WTC11 (cell line): ENCODE measurements around the gene COX19. TPM values are rescaled to one million over a fixed set of nuclear protein-coding genes. Genes with fewer than 3 reads are reported as not detected.

Source experiments
- ATAC-seq: fragments of 200-7000 bp; cut with Tn5 transposase; 2 replicates; pipeline ENCODE4 v1.10.0; 2021; ENCODE audit warnings: mild to moderate bottlenecking, moderate library complexity
- CTCF ChIA-PET: fragments of 300-600 bp; sonication (Branson Sonifier 250); formaldehyde crosslinking; loops from one replicate; lab custom pipeline; 2021; ENCODE audit warnings: antibody characterized with exemption; lab: Charles Lee
- POLR2A ChIA-PET: fragments of 350-600 bp; sonication (Branson Sonifier 250); formaldehyde crosslinking; loops from one replicate; lab custom pipeline; 2021; ENCODE audit warnings: antibody characterized with exemption; lab: Charles Lee
- DNase-seq: peaks from one replicate; pipeline ENCODE4 v3.0.0; 2021; ENCODE audit warnings: low spot score
- H3K27ac Mint-ChIP-seq: 2 replicates; pipeline ENCODE4 v1.8.0; 2021; ENCODE audit warnings: mixed read lengths
- H3K27me3 Mint-ChIP-seq: 2 replicates; pipeline ENCODE4 v1.8.0; 2021; ENCODE audit warnings: low read depth, mild to moderate bottlenecking, moderate library complexity, mixed read lengths
- H3K36me3 Mint-ChIP-seq: 2 replicates; pipeline ENCODE4 v1.8.0; 2021; ENCODE audit warnings: mixed read lengths
- H3K4me1 Mint-ChIP-seq: 2 replicates; pipeline ENCODE4 v1.8.0; 2022; ENCODE audit warnings: mixed read lengths
- H3K4me3 Mint-ChIP-seq: 2 replicates; pipeline ENCODE4 v1.8.0; 2021; ENCODE audit warnings: mild to moderate bottlenecking, moderate library complexity, mixed read lengths
- H3K9me3 Mint-ChIP-seq: 2 replicates; pipeline ENCODE4 v1.8.0; 2021; ENCODE audit warnings: mixed read lengths
- EMX1 ChIP-seq: fragments of 250-450 bp; sonication (Bioruptor Pico); IDR thresholded peaks from 2 replicates; pipeline ENCODE4 v1.8.0; 2021; ENCODE audit warnings: mild to moderate bottlenecking
- ESRRA ChIP-seq: sonication (generic); formaldehyde crosslinking; IDR thresholded peaks from 2 replicates; pipeline ENCODE4 v1.8.1; 2022; ENCODE audit warnings: mild to moderate bottlenecking, missing genetic modification reagents, borderline replicate concordance
- FOXJ3 ChIP-seq: sonication (generic); formaldehyde crosslinking; IDR thresholded peaks from 2 replicates; pipeline ENCODE4 v1.9.0; 2021; ENCODE audit warnings: missing genetic modification reagents, mild to moderate bottlenecking, borderline replicate concordance
- FOXK1 ChIP-seq: sonication (generic); formaldehyde crosslinking; IDR thresholded peaks from 2 replicates; pipeline ENCODE4 v1.8.0; 2022; ENCODE audit warnings: mild to moderate bottlenecking, moderate library complexity, missing genetic modification reagents
- FOXP1 ChIP-seq: sonication (generic); formaldehyde crosslinking; IDR thresholded peaks from 2 replicates; pipeline ENCODE4 v1.8.0; 2022; ENCODE audit warnings: missing genetic modification reagents, mild to moderate bottlenecking, moderate library complexity, borderline replicate concordance
- IRF2 ChIP-seq: sonication (generic); formaldehyde crosslinking; IDR thresholded peaks from 2 replicates; pipeline ENCODE4 v1.8.0; 2022; ENCODE audit warnings: low read depth, missing genetic modification reagents, borderline replicate concordance
- JAZF1 ChIP-seq: fragments of 250-450 bp; sonication (Bioruptor Pico); IDR thresholded peaks from 2 replicates; pipeline ENCODE4 v1.9.0; 2021; ENCODE audit warnings: moderate library complexity, mild to moderate bottlenecking, inconsistent platforms
- NFE2L1 ChIP-seq: sonication (generic); formaldehyde crosslinking; IDR thresholded peaks from 2 replicates; pipeline ENCODE4 v1.8.1; 2023; ENCODE audit warnings: missing genetic modification reagents
- NR2C2 ChIP-seq: sonication (generic); formaldehyde crosslinking; IDR thresholded peaks from 2 replicates; pipeline ENCODE4 v1.8.0; 2022; ENCODE audit warnings: mild to moderate bottlenecking, missing genetic modification reagents
- NR3C1 ChIP-seq: sonication (generic); formaldehyde crosslinking; conservative IDR thresholded peaks from 2 replicates; pipeline ENCODE4 v1.8.1; 2023; ENCODE audit warnings: low read depth, mild to moderate bottlenecking, missing genetic modification reagents
- ZNF138 ChIP-seq: sonication (generic); formaldehyde crosslinking; conservative IDR thresholded peaks from 2 replicates; pipeline ENCODE4 v1.8.1; 2022; ENCODE audit warnings: mild to moderate bottlenecking, moderate library complexity, missing genetic modification reagents
- ZNF219 ChIP-seq: sonication (generic); formaldehyde crosslinking; IDR thresholded peaks from 2 replicates; pipeline ENCODE4 v1.8.0; 2023; ENCODE audit warnings: missing genetic modification reagents, mild to moderate bottlenecking, borderline replicate concordance
- ZNF232 ChIP-seq: sonication (generic); formaldehyde crosslinking; IDR thresholded peaks from 2 replicates; pipeline ENCODE4 v1.8.0; 2022; ENCODE audit warnings: mild to moderate bottlenecking, missing genetic modification reagents
- ZNF416 ChIP-seq: fragments of 250-450 bp; sonication (Bioruptor Pico); IDR thresholded peaks from 2 replicates; pipeline ENCODE4 v1.9.0; 2021; ENCODE audit warnings: mild to moderate bottlenecking, inconsistent platforms
- total RNA-seq: library from RNA; stranded (reverse); gene quantifications from 3 replicates; pipeline ENCODE4 v1.2.3, GENCODE V29; 2021
- TF ChIP-seq, protein P1 (sequence below): sonication (generic); formaldehyde crosslinking; IDR thresholded peaks from 2 replicates; pipeline ENCODE4 v1.8.1; 2023; ENCODE audit warnings: mild to moderate bottlenecking, missing genetic modification reagents
- TF ChIP-seq, protein P2 (sequence below): sonication (generic); formaldehyde crosslinking; conservative IDR thresholded peaks from 2 replicates; pipeline ENCODE4 v1.8.1; 2023; ENCODE audit warnings: mild to moderate bottlenecking, low read depth, missing genetic modification reagents, moderate library complexity
- TF ChIP-seq, protein P3 (sequence below): sonication (generic); formaldehyde crosslinking; conservative IDR thresholded peaks from 2 replicates; pipeline ENCODE4 v1.8.1; 2022; ENCODE audit warnings: mild to moderate bottlenecking, missing genetic modification reagents
- TF ChIP-seq, protein P4 (sequence below): sonication (generic); formaldehyde crosslinking; IDR thresholded peaks from 2 replicates; pipeline ENCODE4 v1.8.1; 2023; ENCODE audit warnings: mild to moderate bottlenecking, missing genetic modification reagents, moderate library complexity
- TF ChIP-seq, protein P5 (sequence below): sonication (generic); formaldehyde crosslinking; IDR thresholded peaks from 2 replicates; pipeline ENCODE4 v1.8.0; 2022; ENCODE audit warnings: missing genetic modification reagents

COX19 gene
- total RNA-seq, 1 experiment from 2014 or later = 13.2 TPM

DNA sequence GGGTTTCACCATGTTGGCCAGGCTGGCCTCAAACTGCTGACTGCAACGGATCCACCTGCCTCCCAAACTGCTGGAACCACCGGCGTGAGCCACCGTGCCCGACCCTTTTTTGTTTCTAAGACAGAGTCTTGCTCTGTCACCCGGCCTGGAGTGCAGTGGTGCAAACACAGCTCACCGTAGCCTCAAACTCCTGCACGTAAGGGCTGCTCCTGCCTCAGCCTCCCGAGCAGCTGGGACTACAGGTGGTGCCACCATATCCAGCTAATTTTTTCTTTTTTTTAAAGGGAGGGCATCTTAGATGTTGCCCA, 57.3 kb downstream of the COX19 start (continued):
- TF ChIP-seq, protein P1, sequence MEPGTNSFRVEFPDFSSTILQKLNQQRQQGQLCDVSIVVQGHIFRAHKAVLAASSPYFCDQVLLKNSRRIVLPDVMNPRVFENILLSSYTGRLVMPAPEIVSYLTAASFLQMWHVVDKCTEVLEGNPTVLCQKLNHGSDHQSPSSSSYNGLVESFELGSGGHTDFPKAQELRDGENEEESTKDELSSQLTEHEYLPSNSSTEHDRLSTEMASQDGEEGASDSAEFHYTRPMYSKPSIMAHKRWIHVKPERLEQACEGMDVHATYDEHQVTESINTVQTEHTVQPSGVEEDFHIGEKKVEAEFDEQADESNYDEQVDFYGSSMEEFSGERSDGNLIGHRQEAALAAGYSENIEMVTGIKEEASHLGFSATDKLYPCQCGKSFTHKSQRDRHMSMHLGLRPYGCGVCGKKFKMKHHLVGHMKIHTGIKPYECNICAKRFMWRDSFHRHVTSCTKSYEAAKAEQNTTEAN (CRISPR knock-in tag) = no peak
- TF ChIP-seq NR2C2 (CRISPR knock-in tag) (no peak), FOXK1 (no peak), ESRRA (no peak), FOXJ3 (CRISPR knock-in tag) (no peak), NFE2L1 (CRISPR knock-in tag) (no peak), JAZF1 (CRISPR knock-in tag) (no peak), IRF2 (CRISPR knock-in tag) (no peak), NR3C1 (CRISPR knock-in tag) (no peak)
- TF ChIP-seq, protein P2, sequence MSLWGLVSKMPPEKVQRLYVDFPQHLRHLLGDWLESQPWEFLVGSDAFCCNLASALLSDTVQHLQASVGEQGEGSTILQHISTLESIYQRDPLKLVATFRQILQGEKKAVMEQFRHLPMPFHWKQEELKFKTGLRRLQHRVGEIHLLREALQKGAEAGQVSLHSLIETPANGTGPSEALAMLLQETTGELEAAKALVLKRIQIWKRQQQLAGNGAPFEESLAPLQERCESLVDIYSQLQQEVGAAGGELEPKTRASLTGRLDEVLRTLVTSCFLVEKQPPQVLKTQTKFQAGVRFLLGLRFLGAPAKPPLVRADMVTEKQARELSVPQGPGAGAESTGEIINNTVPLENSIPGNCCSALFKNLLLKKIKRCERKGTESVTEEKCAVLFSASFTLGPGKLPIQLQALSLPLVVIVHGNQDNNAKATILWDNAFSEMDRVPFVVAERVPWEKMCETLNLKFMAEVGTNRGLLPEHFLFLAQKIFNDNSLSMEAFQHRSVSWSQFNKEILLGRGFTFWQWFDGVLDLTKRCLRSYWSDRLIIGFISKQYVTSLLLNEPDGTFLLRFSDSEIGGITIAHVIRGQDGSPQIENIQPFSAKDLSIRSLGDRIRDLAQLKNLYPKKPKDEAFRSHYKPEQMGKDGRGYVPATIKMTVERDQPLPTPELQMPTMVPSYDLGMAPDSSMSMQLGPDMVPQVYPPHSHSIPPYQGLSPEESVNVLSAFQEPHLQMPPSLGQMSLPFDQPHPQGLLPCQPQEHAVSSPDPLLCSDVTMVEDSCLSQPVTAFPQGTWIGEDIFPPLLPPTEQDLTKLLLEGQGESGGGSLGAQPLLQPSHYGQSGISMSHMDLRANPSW = no peak
- TF ChIP-seq, protein P3, sequence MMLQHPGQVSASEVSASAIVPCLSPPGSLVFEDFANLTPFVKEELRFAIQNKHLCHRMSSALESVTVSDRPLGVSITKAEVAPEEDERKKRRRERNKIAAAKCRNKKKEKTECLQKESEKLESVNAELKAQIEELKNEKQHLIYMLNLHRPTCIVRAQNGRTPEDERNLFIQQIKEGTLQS (CRISPR knock-in tag) = no peak

DNA sequence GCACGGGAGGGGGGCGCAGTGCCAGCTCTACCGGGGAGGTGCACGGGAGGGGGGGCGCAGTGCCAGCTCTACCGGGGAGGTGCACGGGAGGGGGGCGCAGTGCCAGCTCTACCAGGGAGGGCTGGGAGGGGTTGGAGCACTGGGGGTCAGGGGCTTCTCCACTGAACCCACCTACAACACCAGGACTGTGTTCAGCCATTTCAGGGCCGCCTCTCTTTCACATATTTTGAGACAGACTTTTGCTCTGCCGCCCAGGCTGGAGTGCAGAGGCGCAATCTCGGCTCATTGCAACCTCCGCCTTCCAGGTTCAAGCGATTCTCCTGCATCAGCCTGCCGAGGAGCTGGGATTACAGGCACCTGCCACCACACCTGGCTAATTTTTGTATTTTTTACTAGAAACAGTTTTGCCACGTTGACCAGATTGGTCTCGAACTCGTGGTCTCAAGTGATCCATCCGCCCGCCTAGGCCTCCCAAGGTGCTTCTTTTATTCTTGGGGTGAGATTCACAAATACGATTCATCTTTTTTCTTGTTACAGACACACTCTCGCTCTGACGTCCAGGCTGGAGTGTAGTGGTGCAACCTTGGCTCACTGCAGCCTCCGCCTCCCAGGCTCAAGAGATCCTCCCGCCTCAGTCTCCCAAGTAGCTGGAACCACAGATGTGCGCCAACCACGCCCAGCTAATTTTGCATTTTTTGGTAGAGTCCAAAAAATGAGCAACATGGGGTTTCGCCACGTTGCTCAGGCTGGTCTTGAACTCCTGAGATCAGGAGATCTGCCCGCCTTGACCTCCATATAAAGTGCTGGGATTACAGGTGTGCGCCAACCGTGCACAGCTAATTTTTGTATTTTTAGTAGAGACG, 57.9 kb downstream of the COX19 start:
- ChIA-PET CTCF (interaction anchor here (1.0 kb wide), 1 partner anchor 76 kb away, joined by 3 read pairs; no protein-coding TSS in a partner anchor), POLR2A (no interaction called here)
- H3K9me3 Mint-ChIP-seq = no peaks in the 10 kb centered on the region
- no peaks in the 10 kb centered on the region for H3K36me3 Mint-ChIP-seq
- no peak overlapping the region for H3K4me3 Mint-ChIP-seq
- TF ChIP-seq FOXK1 = no peak
- no peak for TF ChIP-seq FOXP1
- TF ChIP-seq EMX1 (CRISPR knock-in tag) = no peak
- no peak for TF ChIP-seq ZNF232 (CRISPR knock-in tag)
- no peak for TF ChIP-seq ZNF138 (CRISPR knock-in tag)
- TF ChIP-seq, protein P4, sequence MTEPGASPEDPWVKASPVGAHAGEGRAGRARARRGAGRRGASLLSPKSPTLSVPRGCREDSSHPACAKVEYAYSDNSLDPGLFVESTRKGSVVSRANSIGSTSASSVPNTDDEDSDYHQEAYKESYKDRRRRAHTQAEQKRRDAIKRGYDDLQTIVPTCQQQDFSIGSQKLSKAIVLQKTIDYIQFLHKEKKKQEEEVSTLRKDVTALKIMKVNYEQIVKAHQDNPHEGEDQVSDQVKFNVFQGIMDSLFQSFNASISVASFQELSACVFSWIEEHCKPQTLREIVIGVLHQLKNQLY (CRISPR knock-in tag) = no peak
- TF ChIP-seq ZNF416 = no peak
- no peak for TF ChIP-seq ZNF219 (CRISPR knock-in tag)
- H3K27me3 Mint-ChIP-seq = no peaks in the 10 kb centered on the region
- no peak for ATAC-seq
- no peaks in the 10 kb centered on the region for H3K4me1 Mint-ChIP-seq
- DNase-seq = peak; percentile 8
- no peak overlapping the region for H3K27ac Mint-ChIP-seq

DNA sequence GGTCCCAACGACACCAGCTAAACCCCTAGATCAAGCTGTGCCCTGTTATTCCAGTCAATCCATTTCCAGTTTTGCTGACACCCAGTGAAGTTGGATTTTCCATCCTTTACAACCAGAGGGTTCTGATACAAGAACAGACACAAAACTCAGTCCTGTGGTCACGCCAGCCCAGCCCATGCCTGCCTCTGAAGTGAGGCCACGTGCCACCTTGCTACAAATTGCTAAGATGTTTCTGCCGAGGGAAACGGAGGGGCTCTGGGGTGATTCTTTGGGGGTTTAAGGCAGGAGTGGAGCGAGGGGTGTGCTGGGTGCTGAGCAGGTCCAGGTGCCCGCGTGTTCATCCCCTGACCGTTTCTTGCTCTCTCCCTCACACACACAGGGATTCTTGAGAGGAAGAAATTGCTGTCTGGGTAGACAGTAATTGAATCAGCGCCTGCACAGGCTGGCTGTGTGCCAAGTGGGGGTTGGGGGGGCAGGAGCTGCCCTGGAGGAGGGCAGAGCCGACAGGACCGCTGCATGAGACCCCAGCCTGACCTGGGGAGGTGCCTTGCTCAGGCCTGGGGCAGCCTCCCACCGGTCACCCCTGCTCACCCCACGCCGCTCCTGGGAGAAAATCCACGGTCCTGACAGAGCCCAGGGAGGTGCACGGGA, 58.9 kb downstream of the COX19 start:
- DNase-seq (no peak), ATAC-seq (no peak)

More for the DNA sequence above, 58.9 kb downstream of the COX19 start:
- POLR2A ChIA-PET = no interaction called here
- TF ChIP-seq, protein P5, sequence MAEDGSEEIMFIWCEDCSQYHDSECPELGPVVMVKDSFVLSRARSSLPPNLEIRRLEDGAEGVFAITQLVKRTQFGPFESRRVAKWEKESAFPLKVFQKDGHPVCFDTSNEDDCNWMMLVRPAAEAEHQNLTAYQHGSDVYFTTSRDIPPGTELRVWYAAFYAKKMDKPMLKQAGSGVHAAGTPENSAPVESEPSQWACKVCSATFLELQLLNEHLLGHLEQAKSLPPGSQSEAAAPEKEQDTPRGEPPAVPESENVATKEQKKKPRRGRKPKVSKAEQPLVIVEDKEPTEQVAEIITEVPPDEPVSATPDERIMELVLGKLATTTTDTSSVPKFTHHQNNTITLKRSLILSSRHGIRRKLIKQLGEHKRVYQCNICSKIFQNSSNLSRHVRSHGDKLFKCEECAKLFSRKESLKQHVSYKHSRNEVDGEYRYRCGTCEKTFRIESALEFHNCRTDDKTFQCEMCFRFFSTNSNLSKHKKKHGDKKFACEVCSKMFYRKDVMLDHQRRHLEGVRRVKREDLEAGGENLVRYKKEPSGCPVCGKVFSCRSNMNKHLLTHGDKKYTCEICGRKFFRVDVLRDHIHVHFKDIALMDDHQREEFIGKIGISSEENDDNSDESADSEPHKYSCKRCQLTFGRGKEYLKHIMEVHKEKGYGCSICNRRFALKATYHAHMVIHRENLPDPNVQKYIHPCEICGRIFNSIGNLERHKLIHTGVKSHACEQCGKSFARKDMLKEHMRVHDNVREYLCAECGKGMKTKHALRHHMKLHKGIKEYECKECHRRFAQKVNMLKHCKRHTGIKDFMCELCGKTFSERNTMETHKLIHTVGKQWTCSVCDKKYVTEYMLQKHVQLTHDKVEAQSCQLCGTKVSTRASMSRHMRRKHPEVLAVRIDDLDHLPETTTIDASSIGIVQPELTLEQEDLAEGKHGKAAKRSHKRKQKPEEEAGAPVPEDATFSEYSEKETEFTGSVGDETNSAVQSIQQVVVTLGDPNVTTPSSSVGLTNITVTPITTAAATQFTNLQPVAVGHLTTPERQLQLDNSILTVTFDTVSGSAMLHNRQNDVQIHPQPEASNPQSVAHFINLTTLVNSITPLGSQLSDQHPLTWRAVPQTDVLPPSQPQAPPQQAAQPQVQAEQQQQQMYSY = peak; percentile 38
- TF ChIP-seq NR3C1 (CRISPR knock-in tag) = no peak
- CTCF ChIA-PET = no interaction called here
- no peaks in the 10 kb centered on the region for H3K27me3 Mint-ChIP-seq
- H3K4me1 Mint-ChIP-seq = no peaks in the 10 kb centered on the region
- no peaks in the 10 kb centered on the region for H3K36me3 Mint-ChIP-seq
- H3K27ac Mint-ChIP-seq = no peak overlapping the region
- no peaks in the 10 kb centered on the region for H3K9me3 Mint-ChIP-seq
- no peak overlapping the region for H3K4me3 Mint-ChIP-seq
